Naive thymus-derived CD4-positive, alpha-beta T cell (primary cell): ENCODE measurements around the gene MLYCD. TPM values are rescaled to one million over a fixed set of nuclear protein-coding genes. Genes with fewer than 3 reads are reported as not detected.

Experiments used
- ATAC-seq: fragments of 150-1000 bp; cut with Tn5 transposase; 2 replicates; pipeline ENCODE4 v1.10.0; 2021; ENCODE audit warnings: mild to moderate bottlenecking, moderate library complexity
- CTCF ChIA-PET: fragments of 350-600 bp; sonication (Branson Sonifier 250); formaldehyde crosslinking; loops from one replicate; lab custom pipeline; 2021; ENCODE audit warnings: antibody characterized with exemption; lab: Charles Lee
- POLR2A ChIA-PET: fragments of 350-600 bp; sonication (Branson Sonifier 250); formaldehyde crosslinking; loops from one replicate; lab custom pipeline; 2021; ENCODE audit warnings: antibody characterized with exemption, inconsistent platforms; lab: Charles Lee
- DNase-seq, 9 donors: peaks; one replicate each; pipeline versions ENCODE4 v3.0.0 to v3.0.0-alpha.2; 2020 to 2022; ENCODE audit warnings: mixed read lengths in 1 of 9
- H3K27ac ChIP-seq: one replicate; pipeline ENCODE4 v1.7.0; 2013; ENCODE audit warnings: mild to moderate bottlenecking, low read depth, low read length, moderate library complexity
- H3K27me3 ChIP-seq, 2 donors: one replicate each; pipeline ENCODE4 v1.7.0; 2013; ENCODE audit warnings: low read length in 2 of 2, mild to moderate bottlenecking in 2 of 2, moderate library complexity in 2 of 2; ENCODE audit not compliant: control insufficient read depth in 2 of 2, insufficient read depth in 2 of 2
- H3K36me3 ChIP-seq, 3 experiments: 1 replicate in 2 of 3; 2 replicates in 1 of 3; pipeline ENCODE4 v1.7.0; 2013; ENCODE audit warnings: low read length in 3 of 3, mild to moderate bottlenecking in 3 of 3, moderate library complexity in 1 of 3; ENCODE audit not compliant: insufficient read depth in 3 of 3, control insufficient read depth in 2 of 3
- H3K4me1 ChIP-seq, 2 donors: one replicate each; pipeline ENCODE4 v1.7.0; 2013; ENCODE audit warnings: low read length in 2 of 2, mild to moderate bottlenecking in 2 of 2, moderate library complexity in 1 of 2; ENCODE audit not compliant: control insufficient read depth in 2 of 2, insufficient read depth in 2 of 2
- H3K4me3 ChIP-seq: 2 replicates; pipeline ENCODE4 v1.7.0; 2013; ENCODE audit warnings: mild to moderate bottlenecking, low read length
- H3K9me3 ChIP-seq, 3 experiments: 1 replicate in 2 of 3; 2 replicates in 1 of 3; pipeline ENCODE4 v1.7.0; 2013; ENCODE audit warnings: low read length in 3 of 3; ENCODE audit not compliant: control insufficient read depth in 2 of 3
- H3K27ac Mint-ChIP-seq, 9 donors: one replicate each; pipeline ENCODE4 v1.8.0; 2020 to 2022; ENCODE audit warnings: mixed read lengths in 9 of 9, mild to moderate bottlenecking in 8 of 9, moderate library complexity in 5 of 9, inconsistent platforms in 2 of 9
- H3K27me3 Mint-ChIP-seq, 5 donors: one replicate each; pipeline ENCODE4 v1.8.0; 2021 to 2022; ENCODE audit warnings: mixed read lengths in 5 of 5, mild to moderate bottlenecking in 1 of 5
- H3K36me3 Mint-ChIP-seq, 5 donors: one replicate each; pipeline ENCODE4 v1.8.0; 2020 to 2022; ENCODE audit warnings: mixed read lengths in 5 of 5, mild to moderate bottlenecking in 3 of 5, inconsistent platforms in 1 of 5
- H3K4me1 Mint-ChIP-seq, 7 donors: one replicate each; pipeline ENCODE4 v1.8.0; 2020 to 2022; ENCODE audit warnings: mixed read lengths in 7 of 7, mild to moderate bottlenecking in 3 of 7, inconsistent platforms in 1 of 7
- H3K4me3 Mint-ChIP-seq, 10 donors: one replicate each; pipeline ENCODE4 v1.8.0; 2020 to 2022; ENCODE audit warnings: mild to moderate bottlenecking in 10 of 10, mixed read lengths in 10 of 10, moderate library complexity in 6 of 10, inconsistent platforms in 2 of 10
- H3K9me3 Mint-ChIP-seq, 11 donors: one replicate each; pipeline ENCODE4 v1.8.0; 2020 to 2022; ENCODE audit warnings: mixed read lengths in 11 of 11, mild to moderate bottlenecking in 4 of 11, inconsistent platforms in 1 of 11, moderate library complexity in 1 of 11
- intact Hi-C, 2 donors: fragments of 100-400 bp; cut with micrococcal nuclease; formaldehyde crosslinking; loops; one replicate each; pipeline ENCODE4 v1.15.1; 2023
- polyA plus RNA-seq, 2 donors: library from polyadenylated mRNA; unstranded; fragments of 300-500 nt; fragmentation: Illumina TruSeq; gene quantifications; one replicate each; pipeline ENCODE4 v1.2.3, GENCODE V29; 2021
- total RNA-seq, 6 experiments: library from RNA in 5 of 6; stranded (reverse) in 5 of 6; gene quantifications; 1 replicate in 5 of 6; 2 replicates in 1 of 6; pipeline ENCODE4 v1.2.3 and lab custom pipeline; 2021 to 2026

MLYCD gene
- total and polyA plus RNA-seq, 7 experiments from 2014 or later, result 1.8 to 11.4 (median 6.7) TPM

- DNase-seq (no peak), ATAC-seq (no peak)
- ChIA-PET CTCF (interaction anchor here (1.1 kb wide), 1 partner anchor 26 kb away, joined by 3 read pairs; no protein-coding TSS in a partner anchor), POLR2A (interaction anchor here (1.0 kb wide), 1 partner anchor 91 kb away, joined by 3 read pairs; no protein-coding TSS in a partner anchor)
- Histone ChIP-seq H3K36me3 (no peaks in the 10 kb centered on the region), H3K27me3 (peaks cover 0 to 4% of the 10 kb centered on the region in 2 donors), H3K27ac (no peak overlapping the region), H3K4me3 (no peak overlapping the region), H3K9me3 (no peaks in the 10 kb centered on the region), H3K4me1 (peaks cover 4 to 17% of the 10 kb centered on the region in 2 donors)
- peak overlapping the region in 4 of 9 donors; percentile 11 to 30 (median 24) for H3K27ac Mint-ChIP-seq
- peak overlapping the region; percentile 21 to 99 (median 93) for H3K4me3 Mint-ChIP-seq
- H3K36me3 Mint-ChIP-seq, result peaks cover 0 to 11% (median 0%) of the 10 kb centered on the region in 5 donors
- intact Hi-C loops, result no loop called here
- peaks cover 20 to 67% (median 49%) of the 10 kb centered on the region in 7 donors for H3K4me1 Mint-ChIP-seq
- peaks cover 0 to 2% (median 0%) of the 10 kb centered on the region in 11 donors for H3K9me3 Mint-ChIP-seq
- peaks cover under 1 to 13% (median 4%) of the 10 kb centered on the region in 5 donors for H3K27me3 Mint-ChIP-seq
Observed at GRCh38 chr16:83901101-83901500, 2.2 kb downstream of the MLYCD start.

DNA sequence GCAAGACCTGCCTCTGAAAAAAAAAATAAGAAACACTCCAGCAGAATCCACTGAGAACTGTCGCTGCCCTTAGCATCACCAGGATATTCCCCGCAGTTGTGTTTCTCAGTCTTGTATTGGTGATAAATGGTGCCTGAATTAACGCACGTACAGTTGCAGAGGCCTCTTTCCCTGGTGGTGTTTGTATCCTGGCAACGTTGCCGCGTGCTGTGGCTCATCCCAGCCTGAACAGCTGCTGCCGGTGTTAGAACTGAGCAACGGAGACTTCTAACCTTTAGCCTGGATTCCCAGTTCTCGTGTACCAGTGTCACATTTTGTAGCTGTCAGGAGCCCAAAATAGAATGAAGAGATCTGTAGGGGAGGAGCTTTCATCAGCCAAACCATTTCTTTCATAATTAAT, 4.8 kb downstream of the MLYCD start:
- H3K27ac ChIP-seq, result no peak overlapping the region
- ATAC-seq (no peak), DNase-seq (no peak)
- H3K4me1 ChIP-seq, result peaks cover 4 to 12% of the 10 kb centered on the region in 2 donors
- no peaks in the 10 kb centered on the region for H3K9me3 ChIP-seq
- Mint-ChIP-seq H3K27ac (no peak overlapping the region), H3K27me3 (no peaks in the 10 kb centered on the region), H3K4me1 (peaks cover 16 to 61% (median 56%) of the 10 kb centered on the region in 7 donors), H3K9me3 (peaks cover 0 to 2% (median 0%) of the 10 kb centered on the region in 11 donors), H3K36me3 (peaks cover 0 to 27% (median 9%) of the 10 kb centered on the region in 5 donors), H3K4me3 (no peak overlapping the region)
- ChIA-PET POLR2A (no interaction called here), CTCF (no interaction called here)
- peaks cover 0 to 20% (median 4%) of the 10 kb centered on the region in 3 experiments for H3K36me3 ChIP-seq
- intact Hi-C loops, result no loop called here
- H3K4me3 ChIP-seq, result no peak overlapping the region
- H3K27me3 ChIP-seq, result no peaks in the 10 kb centered on the region

- Mint-ChIP-seq H3K27ac (no peak overlapping the region), H3K36me3 (peaks cover 2 to 44% (median 9%) of the 10 kb centered on the region in 5 donors), H3K4me1 (peaks cover 2 to 40% (median 36%) of the 10 kb centered on the region in 7 donors), H3K4me3 (no peak overlapping the region), H3K9me3 (no peaks in the 10 kb centered on the region), H3K27me3 (no peaks in the 10 kb centered on the region)
- no peaks in the 10 kb centered on the region for H3K4me1 ChIP-seq
- no peaks in the 10 kb centered on the region for H3K27me3 ChIP-seq
- no peak for ATAC-seq
- no peaks in the 10 kb centered on the region for H3K9me3 ChIP-seq
- H3K27ac ChIP-seq, result no peak overlapping the region
- H3K36me3 ChIP-seq, result peaks cover 5 to 35% (median 12%) of the 10 kb centered on the region in 3 experiments
- intact Hi-C loops, result no loop called here
- H3K4me3 ChIP-seq, result no peak overlapping the region
- no peak for DNase-seq
- CTCF ChIA-PET, result no interaction called here
- POLR2A ChIA-PET, result no interaction called here
Observed at GRCh38 chr16:83906683-83907082, 7.8 kb downstream of the MLYCD start.

- H3K27me3 Mint-ChIP-seq, result no peaks in the 10 kb centered on the region
- Histone ChIP-seq H3K4me1 (no peaks in the 10 kb centered on the region), H3K27ac (no peak overlapping the region), H3K36me3 (peaks cover 5 to 40% (median 12%) of the 10 kb centered on the region in 3 experiments), H3K4me3 (no peak overlapping the region), H3K27me3 (no peaks in the 10 kb centered on the region), H3K9me3 (no peaks in the 10 kb centered on the region)
- H3K4me1 Mint-ChIP-seq, result peaks cover 0 to 36% (median 32%) of the 10 kb centered on the region in 7 donors
- CTCF ChIA-PET, result no interaction called here
- no peak for ATAC-seq
- H3K4me3 Mint-ChIP-seq, result no peak overlapping the region
- POLR2A ChIA-PET, result no interaction called here
- H3K27ac Mint-ChIP-seq, result no peak overlapping the region
- no peak for DNase-seq
- intact Hi-C loops, result no loop called here
- H3K36me3 Mint-ChIP-seq, result peaks cover 4 to 46% (median 9%) of the 10 kb centered on the region in 5 donors
- no peaks in the 10 kb centered on the region for H3K9me3 Mint-ChIP-seq
Observed at GRCh38 chr16:83907111-83907510, 8.2 kb downstream of the MLYCD start.

- ChIA-PET POLR2A (no interaction called here), CTCF (no interaction called here)
- intact Hi-C loops, result no loop called here
- Mint-ChIP-seq H3K4me1 (peaks cover 0 to 32% (median 26%) of the 10 kb centered on the region in 7 donors), H3K9me3 (no peaks in the 10 kb centered on the region), H3K36me3 (peaks cover 4 to 46% (median 9%) of the 10 kb centered on the region in 5 donors), H3K27me3 (no peaks in the 10 kb centered on the region), H3K4me3 (no peak overlapping the region), H3K27ac (no peak overlapping the region)
- Histone ChIP-seq H3K4me3 (no peak overlapping the region), H3K9me3 (no peaks in the 10 kb centered on the region), H3K36me3 (peaks cover 5 to 46% (median 12%) of the 10 kb centered on the region in 3 experiments), H3K4me1 (no peaks in the 10 kb centered on the region), H3K27me3 (no peaks in the 10 kb centered on the region), H3K27ac (no peak overlapping the region)
- ATAC-seq (no peak), DNase-seq (no peak)
Observed at GRCh38 chr16:83907631-83908250, 8.8 kb downstream of the MLYCD start.

GRCh38 chr16:83908798-83909197, 9.9 kb downstream of the MLYCD start:
- ChIA-PET CTCF (no interaction called here), POLR2A (no interaction called here)
- intact Hi-C loops, result no loop called here
- Mint-ChIP-seq H3K9me3 (no peaks in the 10 kb centered on the region), H3K27me3 (no peaks in the 10 kb centered on the region), H3K4me1 (peaks cover 0 to 22% (median 15%) of the 10 kb centered on the region in 7 donors), H3K27ac (peak overlapping the region in 1 of 9 donors; percentile 53), H3K36me3 (peaks cover 7 to 49% (median 9%) of the 10 kb centered on the region in 5 donors), H3K4me3 (no peak overlapping the region)
- H3K4me1 ChIP-seq, result no peaks in the 10 kb centered on the region
- H3K27me3 ChIP-seq, result no peaks in the 10 kb centered on the region
- H3K27ac ChIP-seq, result no peak overlapping the region
- no peaks in the 10 kb centered on the region for H3K9me3 ChIP-seq
- no peak overlapping the region for H3K4me3 ChIP-seq
- no peak for DNase-seq
- H3K36me3 ChIP-seq, result peaks cover 5 to 56% (median 12%) of the 10 kb centered on the region in 3 experiments
- no peak for ATAC-seq
